ENCODE results near the gene SLC4A2. TPM values are rescaled to one million over a fixed set of nuclear protein-coding genes. Genes with fewer than 3 reads are reported as not detected.

SLC4A2 gene
- total RNA-seq, 1 experiment from 2014 or later: 164 TPM

DNA sequence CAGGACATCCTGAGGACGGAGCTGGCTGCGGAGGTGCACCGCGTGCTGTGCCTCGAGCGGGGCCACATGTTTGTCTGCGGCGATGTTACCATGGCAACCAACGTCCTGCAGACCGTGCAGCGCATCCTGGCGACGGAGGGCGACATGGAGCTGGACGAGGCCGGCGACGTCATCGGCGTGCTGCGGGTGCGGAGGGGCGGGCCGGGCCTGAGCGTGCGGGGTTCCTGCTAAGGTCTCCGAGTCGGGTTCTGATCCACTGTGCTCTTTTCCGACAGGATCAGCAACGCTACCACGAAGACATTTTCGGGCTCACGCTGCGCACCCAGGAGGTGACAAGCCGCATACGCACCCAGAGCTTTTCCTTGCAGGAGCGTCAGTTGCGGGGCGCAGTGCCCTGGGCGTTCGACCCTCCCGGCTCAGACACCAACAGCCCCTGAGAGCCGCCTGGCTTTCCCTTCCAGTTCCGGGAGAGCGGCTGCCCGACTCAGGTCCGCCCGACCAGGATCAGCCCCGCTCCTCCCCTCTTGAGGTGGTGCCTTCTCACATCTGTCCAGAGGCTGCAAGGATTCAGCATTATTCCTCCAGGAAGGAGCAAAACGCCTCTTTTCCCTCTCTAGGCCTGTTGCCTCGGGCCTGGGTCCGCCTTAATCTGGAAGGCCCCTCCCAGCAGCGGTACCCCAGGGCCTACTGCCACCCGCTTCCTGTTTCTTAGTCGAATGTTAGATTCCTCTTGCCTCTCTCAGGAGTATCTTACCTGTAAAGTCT is 45.5 kb upstream of the SLC4A2 start (continued):
- TF ChIP-seq FOXJ3 (CRISPR knock-in tag; IDR thresholded peaks at IDR 0.05; ENCODE audit: borderline replicate concordance) (no peak; the same call in 1 of the 2 replicates), ATF1 (CRISPR knock-in tag; IDR thresholded peaks at IDR 0.05) (0 out of 2 replicates have a peak, but pooled peaks have one; percentile 83), ZBTB21 (CRISPR knock-in tag; IDR thresholded peaks at IDR 0.05; ENCODE audit: borderline replicate concordance) (no peak), NR3C1 (CRISPR knock-in tag; conservative IDR thresholded peaks at IDR 0.05; ENCODE audit: low read depth) (no peak), TCF7 (CRISPR knock-in tag; IDR thresholded peaks at IDR 0.05; ENCODE audit: low read depth) (no peak), ESRRA (CRISPR knock-in tag; IDR thresholded peaks at IDR 0.05; ENCODE audit: borderline replicate concordance) (no peak), ZNF423 (CRISPR knock-in tag; IDR thresholded peaks at IDR 0.05) (no peak), NR2C2 (CRISPR knock-in tag; IDR thresholded peaks at IDR 0.05) (peak; percentile 62; the same call in 1 of the 2 replicates), SOX15 (CRISPR knock-in tag; IDR thresholded peaks at IDR 0.05) (no peak), SMAD3 (CRISPR knock-in tag; IDR thresholded peaks at IDR 0.05; ENCODE audit: borderline replicate concordance) (no peak), ZNF232 (CRISPR knock-in tag; IDR thresholded peaks at IDR 0.05) (peak; percentile 82; the same call in 1 of the 2 replicates), NFYB (CRISPR knock-in tag; conservative IDR thresholded peaks at IDR 0.05; ENCODE audit: low read depth) (no peak), ETV6 (CRISPR knock-in tag; IDR thresholded peaks at IDR 0.05) (peak; percentile 96), NFATC4 (CRISPR knock-in tag; IDR thresholded peaks at IDR 0.05) (no peak), ZNF317 (CRISPR knock-in tag; IDR thresholded peaks at IDR 0.05; ENCODE audit: borderline replicate concordance, low read depth) (no peak), OVOL2 (CRISPR knock-in tag; IDR thresholded peaks at IDR 0.05; ENCODE audit: borderline replicate concordance) (no peak), GRHL2 (CRISPR knock-in tag; IDR thresholded peaks at IDR 0.05; ENCODE audit: insufficient replicate concordance, severe bottlenecking) (no peak)
- TF ChIP-seq, protein P1, sequence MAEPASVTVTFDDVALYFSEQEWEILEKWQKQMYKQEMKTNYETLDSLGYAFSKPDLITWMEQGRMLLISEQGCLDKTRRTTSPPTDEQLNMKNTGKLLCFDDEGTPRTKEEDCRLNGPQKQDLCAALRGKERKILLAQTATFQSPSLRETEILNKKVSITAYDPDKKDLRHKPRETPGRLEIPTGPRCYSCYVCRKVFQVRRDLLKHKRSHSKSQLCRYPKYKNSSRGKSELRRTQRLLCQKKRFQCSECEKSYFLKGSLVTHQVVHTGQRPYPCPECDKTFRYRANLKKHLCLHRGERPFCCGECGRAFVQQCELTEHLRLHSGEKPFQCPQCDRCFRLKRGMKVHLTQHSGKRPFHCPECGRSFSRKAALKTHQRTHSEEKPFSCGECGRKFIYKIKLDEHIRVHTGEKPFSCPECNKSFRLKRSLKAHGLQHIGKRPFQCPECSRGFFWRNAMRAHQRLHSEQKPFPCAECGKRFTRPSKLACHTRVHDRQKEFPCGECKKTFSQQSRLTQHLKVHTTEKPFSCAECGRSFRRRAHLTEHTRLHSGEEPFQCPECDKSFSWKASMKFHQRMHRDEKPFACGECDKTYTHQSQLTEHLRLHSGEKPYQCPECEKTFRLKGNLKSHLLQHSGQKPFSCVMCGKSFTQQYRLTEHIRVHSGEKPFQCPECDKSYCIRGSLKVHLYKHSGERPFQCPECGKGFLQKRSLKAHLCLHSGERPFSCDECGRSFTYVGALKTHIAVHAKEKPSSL (CRISPR knock-in tag; conservative IDR thresholded peaks at IDR 0.05): no peak
- TF ChIP-seq, protein P2, sequence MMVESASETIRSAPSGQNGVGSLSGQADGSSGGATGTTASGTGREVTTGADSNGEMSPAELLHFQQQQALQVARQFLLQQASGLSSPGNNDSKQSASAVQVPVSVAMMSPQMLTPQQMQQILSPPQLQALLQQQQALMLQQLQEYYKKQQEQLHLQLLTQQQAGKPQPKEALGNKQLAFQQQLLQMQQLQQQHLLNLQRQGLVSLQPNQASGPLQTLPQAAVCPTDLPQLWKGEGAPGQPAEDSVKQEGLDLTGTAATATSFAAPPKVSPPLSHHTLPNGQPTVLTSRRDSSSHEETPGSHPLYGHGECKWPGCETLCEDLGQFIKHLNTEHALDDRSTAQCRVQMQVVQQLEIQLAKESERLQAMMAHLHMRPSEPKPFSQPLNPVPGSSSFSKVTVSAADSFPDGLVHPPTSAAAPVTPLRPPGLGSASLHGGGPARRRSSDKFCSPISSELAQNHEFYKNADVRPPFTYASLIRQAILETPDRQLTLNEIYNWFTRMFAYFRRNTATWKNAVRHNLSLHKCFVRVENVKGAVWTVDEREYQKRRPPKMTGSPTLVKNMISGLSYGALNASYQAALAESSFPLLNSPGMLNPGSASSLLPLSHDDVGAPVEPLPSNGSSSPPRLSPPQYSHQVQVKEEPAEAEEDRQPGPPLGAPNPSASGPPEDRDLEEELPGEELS (CRISPR knock-in tag; IDR thresholded peaks at IDR 0.05): peak; percentile 98
- TF ChIP-seq, protein P3, sequence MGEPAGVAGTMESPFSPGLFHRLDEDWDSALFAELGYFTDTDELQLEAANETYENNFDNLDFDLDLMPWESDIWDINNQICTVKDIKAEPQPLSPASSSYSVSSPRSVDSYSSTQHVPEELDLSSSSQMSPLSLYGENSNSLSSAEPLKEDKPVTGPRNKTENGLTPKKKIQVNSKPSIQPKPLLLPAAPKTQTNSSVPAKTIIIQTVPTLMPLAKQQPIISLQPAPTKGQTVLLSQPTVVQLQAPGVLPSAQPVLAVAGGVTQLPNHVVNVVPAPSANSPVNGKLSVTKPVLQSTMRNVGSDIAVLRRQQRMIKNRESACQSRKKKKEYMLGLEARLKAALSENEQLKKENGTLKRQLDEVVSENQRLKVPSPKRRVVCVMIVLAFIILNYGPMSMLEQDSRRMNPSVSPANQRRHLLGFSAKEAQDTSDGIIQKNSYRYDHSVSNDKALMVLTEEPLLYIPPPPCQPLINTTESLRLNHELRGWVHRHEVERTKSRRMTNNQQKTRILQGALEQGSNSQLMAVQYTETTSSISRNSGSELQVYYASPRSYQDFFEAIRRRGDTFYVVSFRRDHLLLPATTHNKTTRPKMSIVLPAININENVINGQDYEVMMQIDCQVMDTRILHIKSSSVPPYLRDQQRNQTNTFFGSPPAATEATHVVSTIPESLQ (CRISPR knock-in tag; IDR thresholded peaks at IDR 0.05): no peak
- TF ChIP-seq, protein P4, sequence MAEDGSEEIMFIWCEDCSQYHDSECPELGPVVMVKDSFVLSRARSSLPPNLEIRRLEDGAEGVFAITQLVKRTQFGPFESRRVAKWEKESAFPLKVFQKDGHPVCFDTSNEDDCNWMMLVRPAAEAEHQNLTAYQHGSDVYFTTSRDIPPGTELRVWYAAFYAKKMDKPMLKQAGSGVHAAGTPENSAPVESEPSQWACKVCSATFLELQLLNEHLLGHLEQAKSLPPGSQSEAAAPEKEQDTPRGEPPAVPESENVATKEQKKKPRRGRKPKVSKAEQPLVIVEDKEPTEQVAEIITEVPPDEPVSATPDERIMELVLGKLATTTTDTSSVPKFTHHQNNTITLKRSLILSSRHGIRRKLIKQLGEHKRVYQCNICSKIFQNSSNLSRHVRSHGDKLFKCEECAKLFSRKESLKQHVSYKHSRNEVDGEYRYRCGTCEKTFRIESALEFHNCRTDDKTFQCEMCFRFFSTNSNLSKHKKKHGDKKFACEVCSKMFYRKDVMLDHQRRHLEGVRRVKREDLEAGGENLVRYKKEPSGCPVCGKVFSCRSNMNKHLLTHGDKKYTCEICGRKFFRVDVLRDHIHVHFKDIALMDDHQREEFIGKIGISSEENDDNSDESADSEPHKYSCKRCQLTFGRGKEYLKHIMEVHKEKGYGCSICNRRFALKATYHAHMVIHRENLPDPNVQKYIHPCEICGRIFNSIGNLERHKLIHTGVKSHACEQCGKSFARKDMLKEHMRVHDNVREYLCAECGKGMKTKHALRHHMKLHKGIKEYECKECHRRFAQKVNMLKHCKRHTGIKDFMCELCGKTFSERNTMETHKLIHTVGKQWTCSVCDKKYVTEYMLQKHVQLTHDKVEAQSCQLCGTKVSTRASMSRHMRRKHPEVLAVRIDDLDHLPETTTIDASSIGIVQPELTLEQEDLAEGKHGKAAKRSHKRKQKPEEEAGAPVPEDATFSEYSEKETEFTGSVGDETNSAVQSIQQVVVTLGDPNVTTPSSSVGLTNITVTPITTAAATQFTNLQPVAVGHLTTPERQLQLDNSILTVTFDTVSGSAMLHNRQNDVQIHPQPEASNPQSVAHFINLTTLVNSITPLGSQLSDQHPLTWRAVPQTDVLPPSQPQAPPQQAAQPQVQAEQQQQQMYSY (CRISPR knock-in tag; IDR thresholded peaks at IDR 0.05): peak; percentile 50
- TF ChIP-seq, protein P5, sequence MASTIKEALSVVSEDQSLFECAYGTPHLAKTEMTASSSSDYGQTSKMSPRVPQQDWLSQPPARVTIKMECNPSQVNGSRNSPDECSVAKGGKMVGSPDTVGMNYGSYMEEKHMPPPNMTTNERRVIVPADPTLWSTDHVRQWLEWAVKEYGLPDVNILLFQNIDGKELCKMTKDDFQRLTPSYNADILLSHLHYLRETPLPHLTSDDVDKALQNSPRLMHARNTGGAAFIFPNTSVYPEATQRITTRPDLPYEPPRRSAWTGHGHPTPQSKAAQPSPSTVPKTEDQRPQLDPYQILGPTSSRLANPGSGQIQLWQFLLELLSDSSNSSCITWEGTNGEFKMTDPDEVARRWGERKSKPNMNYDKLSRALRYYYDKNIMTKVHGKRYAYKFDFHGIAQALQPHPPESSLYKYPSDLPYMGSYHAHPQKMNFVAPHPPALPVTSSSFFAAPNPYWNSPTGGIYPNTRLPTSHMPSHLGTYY (CRISPR knock-in tag; IDR thresholded peaks at IDR 0.05): no peak
- TF ChIP-seq, protein P6, sequence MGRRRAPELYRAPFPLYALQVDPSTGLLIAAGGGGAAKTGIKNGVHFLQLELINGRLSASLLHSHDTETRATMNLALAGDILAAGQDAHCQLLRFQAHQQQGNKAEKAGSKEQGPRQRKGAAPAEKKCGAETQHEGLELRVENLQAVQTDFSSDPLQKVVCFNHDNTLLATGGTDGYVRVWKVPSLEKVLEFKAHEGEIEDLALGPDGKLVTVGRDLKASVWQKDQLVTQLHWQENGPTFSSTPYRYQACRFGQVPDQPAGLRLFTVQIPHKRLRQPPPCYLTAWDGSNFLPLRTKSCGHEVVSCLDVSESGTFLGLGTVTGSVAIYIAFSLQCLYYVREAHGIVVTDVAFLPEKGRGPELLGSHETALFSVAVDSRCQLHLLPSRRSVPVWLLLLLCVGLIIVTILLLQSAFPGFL (CRISPR knock-in tag; IDR thresholded peaks at IDR 0.05; ENCODE audit: borderline replicate concordance): no peak
- TF ChIP-seq, protein P7, sequence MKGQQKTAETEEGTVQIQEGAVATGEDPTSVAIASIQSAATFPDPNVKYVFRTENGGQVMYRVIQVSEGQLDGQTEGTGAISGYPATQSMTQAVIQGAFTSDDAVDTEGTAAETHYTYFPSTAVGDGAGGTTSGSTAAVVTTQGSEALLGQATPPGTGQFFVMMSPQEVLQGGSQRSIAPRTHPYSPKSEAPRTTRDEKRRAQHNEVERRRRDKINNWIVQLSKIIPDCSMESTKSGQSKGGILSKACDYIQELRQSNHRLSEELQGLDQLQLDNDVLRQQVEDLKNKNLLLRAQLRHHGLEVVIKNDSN (CRISPR knock-in tag; IDR thresholded peaks at IDR 0.05): peak; percentile 56; the same call in 1 of the 2 replicates
- TF ChIP-seq, protein P8, sequence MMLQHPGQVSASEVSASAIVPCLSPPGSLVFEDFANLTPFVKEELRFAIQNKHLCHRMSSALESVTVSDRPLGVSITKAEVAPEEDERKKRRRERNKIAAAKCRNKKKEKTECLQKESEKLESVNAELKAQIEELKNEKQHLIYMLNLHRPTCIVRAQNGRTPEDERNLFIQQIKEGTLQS (CRISPR knock-in tag; conservative IDR thresholded peaks at IDR 0.05): no peak
